WTC11 (cell line): Measurements from ENCODE around the gene CYB561D1.

ENCODE experiments used
- ELF4 ChIP-seq: sonication (generic); formaldehyde crosslinking; IDR thresholded peaks from 2 replicates; pipeline ENCODE4 v1.8.1; 2022; ENCODE audit warnings: low read depth, mild to moderate bottlenecking, moderate library complexity, missing genetic modification reagents
- JUN ChIP-seq: sonication (generic); formaldehyde crosslinking; IDR thresholded peaks from 2 replicates; pipeline ENCODE4 v1.8.0; 2023; ENCODE audit warnings: mild to moderate bottlenecking, missing genetic modification reagents
- NFYB ChIP-seq: sonication (generic); formaldehyde crosslinking; conservative IDR thresholded peaks from 2 replicates; pipeline ENCODE4 v1.8.0; 2022; ENCODE audit warnings: low read depth, missing genetic modification reagents
- SP1 ChIP-seq: sonication (generic); formaldehyde crosslinking; conservative IDR thresholded peaks from 2 replicates; pipeline ENCODE4 v1.8.1; 2022; ENCODE audit warnings: missing genetic modification reagents
- TEAD1 ChIP-seq: sonication (generic); formaldehyde crosslinking; IDR thresholded peaks from 2 replicates; pipeline ENCODE4 v1.8.0; 2022; ENCODE audit warnings: mild to moderate bottlenecking, missing genetic modification reagents
- ZBTB21 ChIP-seq: sonication (generic); formaldehyde crosslinking; IDR thresholded peaks from 2 replicates; pipeline ENCODE4 v1.8.1; 2023; ENCODE audit warnings: mild to moderate bottlenecking, missing genetic modification reagents, borderline replicate concordance
- ZNF416 ChIP-seq: fragments of 250-450 bp; sonication (Bioruptor Pico); IDR thresholded peaks from 2 replicates; pipeline ENCODE4 v1.9.0; 2021; ENCODE audit warnings: mild to moderate bottlenecking, inconsistent platforms
- TF ChIP-seq, protein P1 (sequence below): fragments of 200-600 bp; IDR thresholded peaks from 2 replicates; pipeline ENCODE4 v1.8.0; 2022; ENCODE audit warnings: antibody characterized with exemption
- TF ChIP-seq, protein P2 (sequence below): sonication (generic); formaldehyde crosslinking; IDR thresholded peaks from 2 replicates; pipeline ENCODE4 v1.8.0; 2022; ENCODE audit warnings: mild to moderate bottlenecking, missing genetic modification reagents
- TF ChIP-seq, protein P3 (sequence below): sonication (generic); formaldehyde crosslinking; IDR thresholded peaks from 2 replicates; pipeline ENCODE4 v1.8.0; 2023; ENCODE audit warnings: missing genetic modification reagents, mild to moderate bottlenecking, borderline replicate concordance
- TF ChIP-seq, protein P4 (sequence below): sonication (generic); formaldehyde crosslinking; IDR thresholded peaks from 2 replicates; pipeline ENCODE4 v1.8.1; 2022; ENCODE audit warnings: low read depth, mild to moderate bottlenecking, moderate library complexity, missing genetic modification reagents, borderline replicate concordance
- TF ChIP-seq, protein P5 (sequence below): sonication (generic); formaldehyde crosslinking; conservative IDR thresholded peaks from 2 replicates; pipeline ENCODE4 v1.8.1; 2023; ENCODE audit warnings: mild to moderate bottlenecking, low read depth, missing genetic modification reagents, moderate library complexity
- TF ChIP-seq, protein P6 (sequence below): sonication (generic); formaldehyde crosslinking; IDR thresholded peaks from 2 replicates; pipeline ENCODE4 v1.8.1; 2022; ENCODE audit warnings: low read depth, missing genetic modification reagents, borderline replicate concordance

DNA sequence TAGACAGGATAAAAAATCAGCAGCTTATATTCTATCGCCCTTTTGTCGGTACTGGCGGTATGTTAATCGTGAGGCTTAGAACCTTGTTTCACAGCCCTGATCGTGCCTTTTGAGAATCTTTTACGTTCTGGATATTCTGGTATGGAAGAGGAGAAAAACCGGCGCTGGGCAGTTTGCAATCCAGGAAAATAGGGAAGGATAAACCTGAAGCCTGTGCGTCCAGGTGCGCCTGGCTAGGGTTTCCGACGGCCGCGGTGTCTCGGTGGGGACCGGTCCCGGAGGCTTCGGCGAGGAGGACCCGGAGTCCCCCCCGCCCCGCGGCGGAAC lies 27.8 kb upstream of the CYB561D1 start:
- TF ChIP-seq TEAD1 (CRISPR knock-in tag) (no peak), ZBTB21 (no peak), ZNF416 (CRISPR knock-in tag) (no peak), NFYB (no peak), ELF4 (CRISPR knock-in tag) (no peak), JUN (CRISPR knock-in tag) (no peak), SP1 (no peak)
- TF ChIP-seq, protein P1, sequence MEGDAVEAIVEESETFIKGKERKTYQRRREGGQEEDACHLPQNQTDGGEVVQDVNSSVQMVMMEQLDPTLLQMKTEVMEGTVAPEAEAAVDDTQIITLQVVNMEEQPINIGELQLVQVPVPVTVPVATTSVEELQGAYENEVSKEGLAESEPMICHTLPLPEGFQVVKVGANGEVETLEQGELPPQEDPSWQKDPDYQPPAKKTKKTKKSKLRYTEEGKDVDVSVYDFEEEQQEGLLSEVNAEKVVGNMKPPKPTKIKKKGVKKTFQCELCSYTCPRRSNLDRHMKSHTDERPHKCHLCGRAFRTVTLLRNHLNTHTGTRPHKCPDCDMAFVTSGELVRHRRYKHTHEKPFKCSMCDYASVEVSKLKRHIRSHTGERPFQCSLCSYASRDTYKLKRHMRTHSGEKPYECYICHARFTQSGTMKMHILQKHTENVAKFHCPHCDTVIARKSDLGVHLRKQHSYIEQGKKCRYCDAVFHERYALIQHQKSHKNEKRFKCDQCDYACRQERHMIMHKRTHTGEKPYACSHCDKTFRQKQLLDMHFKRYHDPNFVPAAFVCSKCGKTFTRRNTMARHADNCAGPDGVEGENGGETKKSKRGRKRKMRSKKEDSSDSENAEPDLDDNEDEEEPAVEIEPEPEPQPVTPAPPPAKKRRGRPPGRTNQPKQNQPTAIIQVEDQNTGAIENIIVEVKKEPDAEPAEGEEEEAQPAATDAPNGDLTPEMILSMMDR: no peak
- TF ChIP-seq, protein P2, sequence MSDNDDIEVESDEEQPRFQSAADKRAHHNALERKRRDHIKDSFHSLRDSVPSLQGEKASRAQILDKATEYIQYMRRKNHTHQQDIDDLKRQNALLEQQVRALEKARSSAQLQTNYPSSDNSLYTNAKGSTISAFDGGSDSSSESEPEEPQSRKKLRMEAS (CRISPR knock-in tag): no peak
- TF ChIP-seq, protein P3, sequence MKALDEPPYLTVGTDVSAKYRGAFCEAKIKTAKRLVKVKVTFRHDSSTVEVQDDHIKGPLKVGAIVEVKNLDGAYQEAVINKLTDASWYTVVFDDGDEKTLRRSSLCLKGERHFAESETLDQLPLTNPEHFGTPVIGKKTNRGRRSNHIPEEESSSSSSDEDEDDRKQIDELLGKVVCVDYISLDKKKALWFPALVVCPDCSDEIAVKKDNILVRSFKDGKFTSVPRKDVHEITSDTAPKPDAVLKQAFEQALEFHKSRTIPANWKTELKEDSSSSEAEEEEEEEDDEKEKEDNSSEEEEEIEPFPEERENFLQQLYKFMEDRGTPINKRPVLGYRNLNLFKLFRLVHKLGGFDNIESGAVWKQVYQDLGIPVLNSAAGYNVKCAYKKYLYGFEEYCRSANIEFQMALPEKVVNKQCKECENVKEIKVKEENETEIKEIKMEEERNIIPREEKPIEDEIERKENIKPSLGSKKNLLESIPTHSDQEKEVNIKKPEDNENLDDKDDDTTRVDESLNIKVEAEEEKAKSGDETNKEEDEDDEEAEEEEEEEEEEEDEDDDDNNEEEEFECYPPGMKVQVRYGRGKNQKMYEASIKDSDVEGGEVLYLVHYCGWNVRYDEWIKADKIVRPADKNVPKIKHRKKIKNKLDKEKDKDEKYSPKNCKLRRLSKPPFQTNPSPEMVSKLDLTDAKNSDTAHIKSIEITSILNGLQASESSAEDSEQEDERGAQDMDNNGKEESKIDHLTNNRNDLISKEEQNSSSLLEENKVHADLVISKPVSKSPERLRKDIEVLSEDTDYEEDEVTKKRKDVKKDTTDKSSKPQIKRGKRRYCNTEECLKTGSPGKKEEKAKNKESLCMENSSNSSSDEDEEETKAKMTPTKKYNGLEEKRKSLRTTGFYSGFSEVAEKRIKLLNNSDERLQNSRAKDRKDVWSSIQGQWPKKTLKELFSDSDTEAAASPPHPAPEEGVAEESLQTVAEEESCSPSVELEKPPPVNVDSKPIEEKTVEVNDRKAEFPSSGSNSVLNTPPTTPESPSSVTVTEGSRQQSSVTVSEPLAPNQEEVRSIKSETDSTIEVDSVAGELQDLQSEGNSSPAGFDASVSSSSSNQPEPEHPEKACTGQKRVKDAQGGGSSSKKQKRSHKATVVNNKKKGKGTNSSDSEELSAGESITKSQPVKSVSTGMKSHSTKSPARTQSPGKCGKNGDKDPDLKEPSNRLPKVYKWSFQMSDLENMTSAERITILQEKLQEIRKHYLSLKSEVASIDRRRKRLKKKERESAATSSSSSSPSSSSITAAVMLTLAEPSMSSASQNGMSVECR (CRISPR knock-in tag): no peak
- TF ChIP-seq, protein P4, sequence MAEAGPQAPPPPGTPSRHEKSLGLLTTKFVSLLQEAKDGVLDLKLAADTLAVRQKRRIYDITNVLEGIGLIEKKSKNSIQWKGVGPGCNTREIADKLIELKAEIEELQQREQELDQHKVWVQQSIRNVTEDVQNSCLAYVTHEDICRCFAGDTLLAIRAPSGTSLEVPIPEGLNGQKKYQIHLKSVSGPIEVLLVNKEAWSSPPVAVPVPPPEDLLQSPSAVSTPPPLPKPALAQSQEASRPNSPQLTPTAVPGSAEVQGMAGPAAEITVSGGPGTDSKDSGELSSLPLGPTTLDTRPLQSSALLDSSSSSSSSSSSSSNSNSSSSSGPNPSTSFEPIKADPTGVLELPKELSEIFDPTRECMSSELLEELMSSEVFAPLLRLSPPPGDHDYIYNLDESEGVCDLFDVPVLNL (CRISPR knock-in tag): no peak
- TF ChIP-seq, protein P5, sequence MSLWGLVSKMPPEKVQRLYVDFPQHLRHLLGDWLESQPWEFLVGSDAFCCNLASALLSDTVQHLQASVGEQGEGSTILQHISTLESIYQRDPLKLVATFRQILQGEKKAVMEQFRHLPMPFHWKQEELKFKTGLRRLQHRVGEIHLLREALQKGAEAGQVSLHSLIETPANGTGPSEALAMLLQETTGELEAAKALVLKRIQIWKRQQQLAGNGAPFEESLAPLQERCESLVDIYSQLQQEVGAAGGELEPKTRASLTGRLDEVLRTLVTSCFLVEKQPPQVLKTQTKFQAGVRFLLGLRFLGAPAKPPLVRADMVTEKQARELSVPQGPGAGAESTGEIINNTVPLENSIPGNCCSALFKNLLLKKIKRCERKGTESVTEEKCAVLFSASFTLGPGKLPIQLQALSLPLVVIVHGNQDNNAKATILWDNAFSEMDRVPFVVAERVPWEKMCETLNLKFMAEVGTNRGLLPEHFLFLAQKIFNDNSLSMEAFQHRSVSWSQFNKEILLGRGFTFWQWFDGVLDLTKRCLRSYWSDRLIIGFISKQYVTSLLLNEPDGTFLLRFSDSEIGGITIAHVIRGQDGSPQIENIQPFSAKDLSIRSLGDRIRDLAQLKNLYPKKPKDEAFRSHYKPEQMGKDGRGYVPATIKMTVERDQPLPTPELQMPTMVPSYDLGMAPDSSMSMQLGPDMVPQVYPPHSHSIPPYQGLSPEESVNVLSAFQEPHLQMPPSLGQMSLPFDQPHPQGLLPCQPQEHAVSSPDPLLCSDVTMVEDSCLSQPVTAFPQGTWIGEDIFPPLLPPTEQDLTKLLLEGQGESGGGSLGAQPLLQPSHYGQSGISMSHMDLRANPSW (CRISPR knock-in tag): no peak
- TF ChIP-seq, protein P6, sequence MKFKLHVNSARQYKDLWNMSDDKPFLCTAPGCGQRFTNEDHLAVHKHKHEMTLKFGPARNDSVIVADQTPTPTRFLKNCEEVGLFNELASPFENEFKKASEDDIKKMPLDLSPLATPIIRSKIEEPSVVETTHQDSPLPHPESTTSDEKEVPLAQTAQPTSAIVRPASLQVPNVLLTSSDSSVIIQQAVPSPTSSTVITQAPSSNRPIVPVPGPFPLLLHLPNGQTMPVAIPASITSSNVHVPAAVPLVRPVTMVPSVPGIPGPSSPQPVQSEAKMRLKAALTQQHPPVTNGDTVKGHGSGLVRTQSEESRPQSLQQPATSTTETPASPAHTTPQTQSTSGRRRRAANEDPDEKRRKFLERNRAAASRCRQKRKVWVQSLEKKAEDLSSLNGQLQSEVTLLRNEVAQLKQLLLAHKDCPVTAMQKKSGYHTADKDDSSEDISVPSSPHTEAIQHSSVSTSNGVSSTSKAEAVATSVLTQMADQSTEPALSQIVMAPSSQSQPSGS (CRISPR knock-in tag): no peak
